ENCODE results near the gene LCN10. TPM values are rescaled to one million over a fixed set of nuclear protein-coding genes. Genes with fewer than 3 reads are reported as not detected.
"Not testable (repeated sequence)": the region's sequence is repeated elsewhere in the genome, so short reads cannot be mapped to it uniquely, and the experiment has no call there.

The LCN10 gene
- polyA plus RNA-seq, 3 donors: 1.3 to 2.8 (median 2.4) TPM

- DNase-seq: no peak
Observed at GRCh38 chr9:136773386-136774044, 30.8 kb upstream of the LCN10 start.

GRCh38 chr9:136771907-136772415 is 29.2 kb upstream of the LCN10 start:
- no peak for DNase-seq

GRCh38 chr9:136769710-136770191 is 27.0 kb upstream of the LCN10 start:
- DNase-seq: no peak

GRCh38 chr9:136766410-136767120 is 23.8 kb upstream of the LCN10 start:
- DNase-seq: not testable (repeated sequence)

DNA sequence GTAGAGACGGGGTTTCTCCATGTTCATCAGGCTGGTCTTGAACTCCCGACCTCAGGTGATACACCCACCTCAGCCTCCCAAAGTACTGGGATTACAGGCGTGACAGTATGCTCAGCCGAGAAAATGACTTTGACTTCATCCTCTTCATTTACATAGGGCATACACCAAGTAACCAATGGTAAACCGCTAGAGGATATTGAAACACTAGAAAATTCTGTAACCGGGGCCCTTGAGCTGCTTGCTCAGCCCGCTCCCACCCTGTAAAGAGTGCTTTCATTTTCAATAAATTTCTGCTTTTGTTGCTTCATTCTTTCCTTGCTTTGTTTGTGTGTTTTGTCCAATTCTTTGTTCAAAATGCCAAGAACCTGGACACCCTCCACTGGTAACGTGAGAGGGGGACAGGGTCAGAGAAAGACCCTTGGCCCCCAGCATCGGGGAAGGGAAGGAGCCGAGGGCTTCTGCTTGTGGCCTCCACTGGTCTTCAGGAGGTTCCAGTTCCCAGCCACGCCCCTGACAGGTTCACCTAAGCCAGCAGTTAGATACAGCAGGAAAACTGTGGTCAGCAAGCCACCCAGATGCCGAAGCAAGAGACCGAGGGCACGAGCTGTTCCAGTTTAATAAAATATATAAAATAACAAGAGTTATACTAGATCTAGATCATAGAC is 23.1 kb upstream of the LCN10 start:
- not testable (repeated sequence) for DNase-seq

GRCh38 chr9:136765041-136765440 is 22.3 kb upstream of the LCN10 start:
- no peak for DNase-seq

GRCh38 chr9:136764301-136764891 is 21.7 kb upstream of the LCN10 start, which contains the start of gene LCN15:
TSS of gene LCN15 (minus strand) at chr9:136764518. CDS start at chr9:136764488, 30 bp downstream.
- DNase-seq: no peak

DNA sequence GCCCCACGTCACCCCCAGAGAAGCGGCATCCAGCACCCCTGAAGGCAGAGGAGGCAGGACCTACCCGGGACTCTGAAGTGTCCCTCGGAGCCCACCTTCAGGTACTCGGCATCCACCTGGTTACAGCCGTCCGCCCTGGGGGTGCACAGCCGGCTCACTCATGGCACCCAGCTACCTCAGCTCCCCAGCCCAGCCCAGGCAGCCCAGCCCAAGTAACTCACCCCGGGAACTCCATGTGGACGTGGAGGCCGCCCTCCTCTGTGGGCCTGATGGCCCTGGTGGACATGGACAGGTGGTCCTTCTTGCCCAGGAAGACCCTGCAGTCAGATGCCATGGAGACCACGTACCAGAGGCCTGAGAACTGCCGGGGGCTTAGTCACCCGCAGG is 20.9 kb upstream of the LCN10 start:
- no peak for DNase-seq

DNA sequence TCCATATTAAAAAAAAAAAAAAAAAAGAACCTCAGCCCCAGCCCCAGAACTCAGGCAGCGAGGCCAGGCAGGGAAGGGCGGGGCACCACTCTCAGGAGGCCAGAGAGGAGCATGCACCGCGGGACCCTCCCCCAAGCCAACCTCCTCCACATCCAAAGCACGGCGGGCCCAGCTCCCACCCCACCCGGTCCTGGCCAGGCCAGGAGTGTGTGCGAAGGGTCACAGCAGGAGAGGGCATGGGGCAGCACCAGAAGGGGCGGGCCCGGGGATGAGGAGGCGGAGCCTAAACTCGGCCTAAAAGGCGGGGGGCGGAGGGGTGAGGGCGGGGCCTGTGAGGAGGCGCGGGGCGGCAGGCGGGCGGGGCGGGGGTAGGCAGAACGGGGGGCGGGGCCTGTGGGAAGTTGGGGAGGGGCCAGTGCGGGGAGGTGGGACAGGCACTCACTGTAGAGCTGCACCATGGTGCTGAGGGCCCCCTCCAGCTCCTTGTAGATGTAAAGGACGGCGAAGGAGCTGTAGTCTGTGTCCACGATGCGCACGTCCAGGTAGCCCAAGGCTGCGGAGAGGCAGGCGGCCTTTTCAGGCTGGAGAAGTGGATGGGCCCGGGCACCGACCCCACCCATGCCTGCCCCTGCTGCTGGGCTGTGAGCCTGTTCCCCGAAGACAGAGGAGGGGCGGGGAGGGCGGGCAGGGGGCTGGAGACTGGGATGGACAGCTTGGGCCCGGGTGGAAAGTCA is 20.3 kb upstream of the LCN10 start:
- DNase-seq: no peak

GRCh38 chr9:136762221-136762691 is 19.5 kb upstream of the LCN10 start:
- DNase-seq: no peak

- DNase-seq: no peak
Observed at GRCh38 chr9:136761545-136761981, 18.8 kb upstream of the LCN10 start.

GRCh38 chr9:136760834-136761544 is 18.2 kb upstream of the LCN10 start:
- not testable (repeated sequence) for DNase-seq

- no peak for DNase-seq
Observed at GRCh38 chr9:136760424-136760823, 17.7 kb upstream of the LCN10 start.

DNA sequence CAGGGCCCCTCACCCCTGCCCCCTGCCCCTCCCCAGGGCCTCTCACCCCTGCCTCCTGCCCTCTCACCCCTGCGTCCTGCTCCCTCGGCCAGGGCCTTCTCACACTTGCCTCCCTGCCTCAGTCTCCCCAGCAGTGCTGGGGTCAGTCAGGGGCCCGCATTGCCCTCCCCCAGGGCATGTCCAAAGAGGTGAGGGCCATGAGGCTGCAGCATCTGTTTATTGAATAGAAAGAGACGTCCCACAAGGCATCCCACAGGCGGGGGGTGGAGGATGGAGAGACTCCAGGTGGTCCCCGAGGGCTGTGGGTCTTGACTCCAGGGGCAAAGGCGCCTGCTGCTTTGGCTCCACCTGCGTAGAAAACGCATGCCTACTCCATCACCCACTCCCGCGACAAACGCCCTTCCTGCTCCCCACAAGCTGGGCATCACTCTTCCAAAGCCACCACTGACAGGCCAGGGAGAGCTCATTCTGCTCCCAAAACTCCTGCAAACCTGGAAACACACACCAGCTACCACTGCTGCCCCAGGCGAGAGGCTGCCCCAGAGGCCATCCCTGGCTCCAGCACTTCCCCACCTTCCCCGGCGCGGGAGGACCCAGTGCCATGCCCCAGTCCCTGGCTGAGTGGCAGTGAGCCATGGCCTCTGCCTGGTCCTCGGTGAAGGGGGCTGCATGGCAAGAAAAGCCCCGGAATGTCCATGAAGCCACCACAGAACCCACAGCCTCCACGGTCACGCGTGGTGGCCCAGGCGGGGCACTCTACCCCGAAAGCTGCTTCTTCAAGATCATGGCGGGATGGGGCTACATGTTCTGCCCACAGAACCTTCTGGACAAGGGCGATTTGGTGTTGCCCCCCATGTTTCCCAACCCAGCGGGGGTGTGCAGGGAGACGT is 16.9 kb upstream of the LCN10 start:
- DNase-seq: no peak

DNA sequence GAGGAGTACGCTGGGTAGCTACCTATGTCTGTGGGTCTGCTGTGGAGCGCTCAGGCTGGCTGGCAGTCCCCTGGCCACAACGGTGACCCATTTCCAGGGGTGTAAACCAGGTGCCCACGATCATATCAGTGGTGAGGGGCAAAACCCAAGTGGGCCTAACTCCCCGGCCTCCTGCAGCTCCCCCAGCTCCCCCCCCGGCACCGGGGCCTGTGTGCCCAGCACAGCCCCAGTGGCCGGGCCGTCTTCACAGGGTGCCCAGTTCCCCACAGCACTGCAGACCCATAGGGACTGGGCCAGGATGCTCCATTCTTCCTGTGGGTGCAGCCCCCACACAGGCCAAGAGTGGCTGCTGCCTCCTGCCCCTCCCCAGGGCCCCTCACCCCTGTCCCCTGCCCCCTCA is 16.3 kb upstream of the LCN10 start:
- DNase-seq: no peak

DNA sequence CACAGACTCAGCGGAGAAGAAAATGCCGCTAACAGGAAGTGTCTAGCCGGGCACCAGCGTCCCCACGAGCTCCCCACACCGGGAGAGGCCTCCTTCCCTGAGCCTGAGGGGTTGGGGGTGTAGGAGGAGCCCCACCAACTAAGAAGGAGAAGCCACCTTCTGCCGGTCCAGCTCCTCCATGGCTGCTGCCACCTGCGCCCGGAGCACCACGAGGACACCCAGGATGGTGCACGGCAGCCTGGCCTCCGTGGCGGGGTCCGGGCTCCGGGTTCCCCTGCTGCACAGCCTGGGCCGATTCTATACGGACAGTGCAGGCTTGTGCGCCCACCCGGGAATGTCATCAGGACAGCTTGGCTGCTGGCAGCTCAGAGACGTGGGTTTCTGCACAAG is 15.0 kb upstream of the LCN10 start:
- DNase-seq: no peak

GRCh38 chr9:136757328-136757727 is 14.6 kb upstream of the LCN10 start:
- DNase-seq: no peak

DNA sequence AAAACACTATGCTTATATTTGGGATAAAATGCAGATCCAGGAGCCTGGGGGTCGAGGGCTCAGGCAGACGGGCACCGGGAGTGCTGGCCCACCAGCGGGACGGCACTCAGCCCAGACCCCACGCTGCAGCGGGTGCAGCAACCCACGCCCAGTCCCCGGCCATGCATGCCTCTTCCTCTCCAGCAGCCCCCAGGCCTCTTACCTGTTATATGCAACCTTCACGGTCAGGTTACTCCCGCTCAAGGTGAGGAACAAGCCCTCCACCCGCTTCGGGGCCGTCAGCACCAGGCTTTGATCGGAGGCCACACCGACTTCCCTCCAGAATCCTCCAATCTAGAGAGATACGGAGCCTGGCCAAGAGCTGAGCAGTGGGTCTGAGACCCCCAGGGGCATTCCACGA is 14.1 kb upstream of the LCN10 start:
- no peak for DNase-seq

DNA sequence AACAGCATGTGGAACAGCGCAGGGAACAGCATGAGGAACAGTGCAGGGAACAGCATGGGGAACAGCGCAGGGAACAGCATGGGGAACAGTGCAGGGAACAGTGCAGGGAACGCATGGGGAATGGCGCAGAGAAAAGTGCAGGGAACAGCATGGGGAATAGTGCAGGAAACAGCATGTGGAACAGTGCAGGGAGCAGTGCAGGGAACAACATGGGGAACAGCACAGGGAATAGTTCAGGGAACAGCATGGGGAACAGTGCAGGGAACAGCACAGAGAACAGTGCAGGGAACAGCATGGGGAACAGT is 13.3 kb upstream of the LCN10 start:
- no peak for DNase-seq
